GM19463 (cell line): ENCODE data around the gene EFNB2.

Experiments used
- ATAC-seq: cut with Tn5 transposase; IDR thresholded peaks from one replicate; pipeline ENCODE4 v1.9.1; 2021; ENCODE audit warnings: mild to moderate bottlenecking, moderate library complexity; ENCODE audit not compliant: unreplicated experiment

The EFNB2 gene

GRCh38 chr13:106503730-106504453, 31.6 kb downstream of the EFNB2 start:
- ATAC-seq, result no peak

- ATAC-seq, result no peak
Measured at GRCh38 chr13:106503272-106503671, 32.2 kb downstream of the EFNB2 start.

GRCh38 chr13:106500445-106500844, 35.0 kb downstream of the EFNB2 start:
- no peak for ATAC-seq

GRCh38 chr13:106499896-106500295, 35.6 kb downstream of the EFNB2 start:
- peak; percentile 87 for ATAC-seq

GRCh38 chr13:106499113-106499512, 36.3 kb downstream of the EFNB2 start:
- no peak for ATAC-seq

- no peak for ATAC-seq
Measured at GRCh38 chr13:106498571-106498970, 36.9 kb downstream of the EFNB2 start.

- ATAC-seq, result no peak
Measured at GRCh38 chr13:106498158-106498557, 37.3 kb downstream of the EFNB2 start.

- no peak for ATAC-seq
Measured at GRCh38 chr13:106497079-106497478, 38.4 kb downstream of the EFNB2 start.

GRCh38 chr13:106496072-106496997, 39.1 kb downstream of the EFNB2 start:
- no peak for ATAC-seq

- ATAC-seq, result no peak
Measured at GRCh38 chr13:106494936-106495335, 40.5 kb downstream of the EFNB2 start.

GRCh38 chr13:106494506-106494905, 41.0 kb downstream of the EFNB2 start:
- ATAC-seq, result no peak

- peak; percentile 82 for ATAC-seq
Measured at GRCh38 chr13:106493533-106494220, 41.8 kb downstream of the EFNB2 start.

GRCh38 chr13:106492588-106493475, 42.6 kb downstream of the EFNB2 start:
- ATAC-seq, result no peak

GRCh38 chr13:106491928-106492587, 43.4 kb downstream of the EFNB2 start:
- no peak for ATAC-seq

- ATAC-seq, result no peak
Measured at GRCh38 chr13:106491463-106491862, 44.0 kb downstream of the EFNB2 start.

GRCh38 chr13:106490569-106491321, 44.7 kb downstream of the EFNB2 start:
- ATAC-seq, result no peak

- ATAC-seq, result no peak
Measured at GRCh38 chr13:106489849-106490568, 45.5 kb downstream of the EFNB2 start.

GRCh38 chr13:106488686-106489085, 46.8 kb downstream of the EFNB2 start:
- no peak for ATAC-seq

GRCh38 chr13:106488076-106488475, 47.4 kb downstream of the EFNB2 start:
- ATAC-seq, result no peak
